ENCODE data around the gene PAFAH1B1. TPM values are rescaled to one million over a fixed set of nuclear protein-coding genes. Genes with fewer than 3 reads are reported as not detected.

Gene PAFAH1B1
- polyA plus RNA-seq, 2 of the 4 experiments (the other 2 are of a cell fraction): 122 to 197 TPM

GRCh38 chr17:2713881-2714280, 120.4 kb downstream of the PAFAH1B1 start:
- H3K9me3 ChIP-seq: no peaks in the 10 kb centered on the region
- ATAC-seq (no peak), DNase-seq (ENCODE audit: low read depth in 1 of 2, low spot score in 1 of 2) (no peak), FAIRE-seq (no peak)
- 89% methylated on average over 9 of the region's 9 CpGs for WGBS (ENCODE audit: missing lambda C conversion rate)
- ChIA-PET POLR2A (interaction anchor here (0.7 kb wide), 1 partner anchor 925 kb away, joined by 3 read pairs; no protein-coding TSS in a partner anchor), CTCF (interaction anchor here (0.7 to 1.3 kb wide), 3 partner anchors 11 to 247 kb away, joined by 3 to 6 read pairs (median 3); no protein-coding TSS in a partner anchor)
- no peak overlapping the region for H3K4me3 ChIP-seq
- H3K27ac ChIP-seq: no peak overlapping the region
- H3K4me1 ChIP-seq: peaks cover 23% of the 10 kb centered on the region
- no peak overlapping the region for H3K4me2 ChIP-seq
- TF ChIP-seq ATOH8 (CRISPR knock-in tag; IDR thresholded peaks at IDR 0.05; ENCODE audit: low read depth): no peak
- TF ChIP-seq HOXB5 (CRISPR knock-in tag; IDR thresholded peaks at IDR 0.05): no peak
- no peak for TF ChIP-seq ZSCAN20 (CRISPR knock-in tag; IDR thresholded peaks at IDR 0.05)
- TF ChIP-seq CBX2 (IDR thresholded peaks at IDR 0.05; ENCODE audit: borderline replicate concordance, low read depth): no peak
- TF ChIP-seq TP53 (CRISPR knock-in tag; IDR thresholded peaks at IDR 0.05): no peak

- H3K4me1 ChIP-seq: peaks cover 8% of the 10 kb centered on the region
- no peak overlapping the region for H3K27ac ChIP-seq
- H3K9me3 ChIP-seq: 0 out of 3 replicates have a peak, but pooled peaks cover 4% of the 10 kb centered on the region
- no peak overlapping the region for H3K4me2 ChIP-seq
- 83% methylated on average over 5 of the region's 5 CpGs for WGBS (ENCODE audit: missing lambda C conversion rate)
- POLR2A ChIA-PET: no interaction called here
- no peak for TF ChIP-seq HOXB5 (CRISPR knock-in tag; IDR thresholded peaks at IDR 0.05)
- no peak for TF ChIP-seq PHF8 (IDR thresholded peaks at IDR 0.05; ENCODE audit: borderline replicate concordance, low read depth)
- no peak for TF ChIP-seq CTCF (IDR thresholded peaks at IDR 0.05)
- no peak for TF ChIP-seq CBX8 (IDR thresholded peaks at IDR 0.05)
- no peak for TF ChIP-seq CHD4 (IDR thresholded peaks at IDR 0.05; ENCODE audit: borderline replicate concordance)
- no peak for TF ChIP-seq CHD2 (IDR thresholded peaks at IDR 0.05; ENCODE audit: low read length, partially characterized antibody)
- no peak for TF ChIP-seq ZSCAN20 (CRISPR knock-in tag; IDR thresholded peaks at IDR 0.05)
- no peak for TF ChIP-seq MAFK (IDR thresholded peaks at IDR 0.05; ENCODE audit: partially characterized antibody)
- TF ChIP-seq MYC (IDR thresholded peaks at IDR 0.05; ENCODE audit: borderline replicate concordance, low read length): no peak
- no peak for TF ChIP-seq ZNF302 (CRISPR knock-in tag; IDR thresholded peaks at IDR 0.05)
- TF ChIP-seq MAZ (IDR thresholded peaks at IDR 0.05; ENCODE audit: borderline replicate concordance, low read depth, low read length): no peak
- no peak for TF ChIP-seq JUN (IDR thresholded peaks at IDR 0.05)
- TF ChIP-seq HOXB13 (CRISPR knock-in tag; IDR thresholded peaks at IDR 0.05; ENCODE audit: low read depth): no peak
- TF ChIP-seq RAD21 (conservative IDR thresholded peaks at IDR 0.05 in 1 of 2, IDR thresholded peaks at IDR 0.05 in 1 of 2): no peak
- no peak for TF ChIP-seq NPAS2 (CRISPR knock-in tag; IDR thresholded peaks at IDR 0.05; ENCODE audit: borderline replicate concordance)
- TF ChIP-seq FOXS1 (CRISPR knock-in tag; IDR thresholded peaks at IDR 0.05): no peak
- no peak overlapping the region for H3K4me3 ChIP-seq
- CTCF ChIA-PET: interaction anchor here (2.5 kb wide), 1 partner anchor 8 kb away, joined by 13 read pairs; no protein-coding TSS in a partner anchor
- no peak for DNase-seq (ENCODE audit: low read depth in 1 of 2, low spot score in 1 of 2)
- no peak for FAIRE-seq
- ATAC-seq: no peak
Measured at GRCh38 chr17:2716649-2717048, 123.2 kb downstream of the PAFAH1B1 start.

- H3K9me3 ChIP-seq: 0 out of 3 replicates have a peak, but pooled peaks cover 4% of the 10 kb centered on the region
- no peak overlapping the region for H3K27ac ChIP-seq
- 65% methylated on average over 13 of the region's 13 CpGs for WGBS (ENCODE audit: missing lambda C conversion rate)
- FAIRE-seq (no peak), DNase-seq (ENCODE audit: low read depth in 1 of 2, low spot score in 1 of 2) (no peak), ATAC-seq (no peak)
- H3K4me3 ChIP-seq: no peak overlapping the region
- TF ChIP-seq NR3C1 (IDR thresholded peaks at IDR 0.05) (no peak), FOSL2 (IDR thresholded peaks at IDR 0.05) (no peak), FOSL2 (CRISPR knock-in tag; IDR thresholded peaks at IDR 0.05) (peak; percentile 36; the same call in 1 of the 2 replicates)
- ChIA-PET POLR2A (no interaction called here), CTCF (interaction anchor here (0.6 to 1.4 kb wide), 3 partner anchors 10 to 1401 kb away, joined by 3 to 4 read pairs (median 3); no protein-coding TSS in a partner anchor)
- no peaks in the 10 kb centered on the region for H3K4me1 ChIP-seq
- no peak overlapping the region for H3K4me2 ChIP-seq
Measured at GRCh38 chr17:2718150-2718938, 124.9 kb downstream of the PAFAH1B1 start.
